GM12864 (cell line): ENCODE results near the gene RNF175.
"Not testable (repeated sequence)": the region's sequence is repeated elsewhere in the genome, so short reads cannot be mapped to it uniquely, and the experiment has no call there.

Experiments used
- DNase-seq: peaks from one replicate; pipeline ENCODE4 v3.0.0-alpha.2; 2011; ENCODE audit warnings: low read depth
- H3K4me3 ChIP-seq: 2 replicates; pipeline ENCODE4 v1.5.1; 2011; ENCODE audit warnings: mild to moderate bottlenecking, low read depth, low read length, control low read depth
- TF ChIP-seq, protein P1 (sequence below): IDR thresholded peaks from 2 replicates; pipeline ENCODE4 v1.5.1; 2011; ENCODE audit warnings: low read depth, mild to moderate bottlenecking, moderate library complexity, low read length, control low read depth, inconsistent platforms; ENCODE audit errors: missing control alignments

RNF175 gene

DNA sequence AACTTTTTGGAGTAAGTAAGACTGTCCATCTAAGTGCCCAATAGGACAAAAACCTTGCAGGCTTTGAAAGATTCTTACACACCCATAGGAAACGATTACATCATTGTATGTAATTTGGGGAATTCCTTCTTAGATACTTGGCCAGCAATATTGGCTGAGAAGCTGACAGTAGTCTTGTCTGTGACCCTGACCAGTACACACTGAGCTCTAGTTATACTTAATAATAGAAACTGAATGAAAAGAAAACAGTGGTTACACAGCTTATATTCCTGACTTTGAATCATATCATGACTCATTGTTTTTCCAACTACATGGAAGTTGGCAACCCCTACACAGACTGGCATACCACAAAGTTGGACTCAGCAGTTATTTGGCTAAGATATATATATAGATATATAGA lies 82.8 kb downstream of the RNF175 start:
- no peak overlapping the region for H3K4me3 ChIP-seq
- TF ChIP-seq, protein P1, sequence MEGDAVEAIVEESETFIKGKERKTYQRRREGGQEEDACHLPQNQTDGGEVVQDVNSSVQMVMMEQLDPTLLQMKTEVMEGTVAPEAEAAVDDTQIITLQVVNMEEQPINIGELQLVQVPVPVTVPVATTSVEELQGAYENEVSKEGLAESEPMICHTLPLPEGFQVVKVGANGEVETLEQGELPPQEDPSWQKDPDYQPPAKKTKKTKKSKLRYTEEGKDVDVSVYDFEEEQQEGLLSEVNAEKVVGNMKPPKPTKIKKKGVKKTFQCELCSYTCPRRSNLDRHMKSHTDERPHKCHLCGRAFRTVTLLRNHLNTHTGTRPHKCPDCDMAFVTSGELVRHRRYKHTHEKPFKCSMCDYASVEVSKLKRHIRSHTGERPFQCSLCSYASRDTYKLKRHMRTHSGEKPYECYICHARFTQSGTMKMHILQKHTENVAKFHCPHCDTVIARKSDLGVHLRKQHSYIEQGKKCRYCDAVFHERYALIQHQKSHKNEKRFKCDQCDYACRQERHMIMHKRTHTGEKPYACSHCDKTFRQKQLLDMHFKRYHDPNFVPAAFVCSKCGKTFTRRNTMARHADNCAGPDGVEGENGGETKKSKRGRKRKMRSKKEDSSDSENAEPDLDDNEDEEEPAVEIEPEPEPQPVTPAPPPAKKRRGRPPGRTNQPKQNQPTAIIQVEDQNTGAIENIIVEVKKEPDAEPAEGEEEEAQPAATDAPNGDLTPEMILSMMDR = no peak
- DNase-seq = no peak

DNA sequence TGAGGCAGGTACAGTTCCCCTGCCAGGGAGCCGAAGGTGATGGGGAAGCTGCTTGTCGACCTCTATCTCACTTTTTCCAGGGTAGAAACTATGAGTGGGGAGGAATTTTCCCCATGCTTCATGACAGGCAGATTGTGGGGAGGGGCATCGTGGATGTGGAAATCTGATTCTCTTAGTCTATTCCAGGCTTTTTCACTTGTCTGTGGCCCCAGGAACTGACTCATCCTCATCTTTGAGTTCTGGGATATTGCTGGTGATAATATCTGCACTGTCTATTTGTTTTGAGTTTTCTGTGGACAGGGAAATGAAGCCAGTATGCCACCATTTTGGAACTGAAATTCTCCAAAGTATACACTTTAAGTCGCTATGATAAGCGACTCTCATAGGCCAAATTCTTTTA lies 83.3 kb downstream of the RNF175 start:
- H3K4me3 ChIP-seq = no peak overlapping the region
- DNase-seq = no peak
- TF ChIP-seq, protein P1 = no peak

DNA sequence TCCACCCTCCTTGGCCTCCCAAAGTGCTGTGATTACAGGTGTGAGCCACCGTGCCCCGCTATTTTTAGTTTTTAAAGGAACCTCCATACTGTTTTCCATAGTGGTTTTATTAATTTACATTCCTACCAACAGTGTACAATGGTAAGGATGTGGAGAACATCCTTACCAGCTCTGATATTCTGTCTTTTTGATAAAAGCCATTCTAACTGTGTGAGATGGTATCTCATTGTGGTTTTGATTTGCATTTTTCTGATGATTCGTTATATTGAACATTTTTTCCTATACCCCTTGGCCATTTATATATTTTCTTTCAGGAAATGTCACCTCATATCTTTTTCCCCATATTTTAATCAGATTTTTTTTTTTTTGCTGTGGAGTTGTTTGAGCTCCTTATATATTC lies 90.0 kb downstream of the RNF175 start:
- H3K4me3 ChIP-seq = no peak overlapping the region
- DNase-seq = no peak
- TF ChIP-seq, protein P1 = no peak

DNA sequence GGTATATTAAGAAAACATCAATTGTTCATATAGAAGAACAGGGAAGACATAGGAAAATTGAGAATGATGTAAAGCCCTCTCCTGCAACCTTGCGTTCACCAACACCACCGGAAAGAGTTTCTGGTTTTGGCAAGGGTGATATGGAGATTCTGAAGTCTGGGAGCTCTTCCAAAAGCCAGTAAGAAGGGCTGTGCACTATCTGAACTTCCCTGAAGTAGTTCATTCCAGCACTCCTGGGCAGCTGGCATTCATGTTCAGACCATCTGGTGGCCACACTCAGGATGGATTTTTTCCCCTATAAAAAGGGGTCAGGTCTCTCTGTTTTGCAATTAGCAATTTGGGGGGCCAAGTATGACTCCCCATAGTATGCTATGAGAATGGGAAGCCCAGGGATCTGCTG lies 91.2 kb downstream of the RNF175 start:
- no peak for DNase-seq
- H3K4me3 ChIP-seq = no peak overlapping the region
- TF ChIP-seq, protein P1 = no peak

DNA sequence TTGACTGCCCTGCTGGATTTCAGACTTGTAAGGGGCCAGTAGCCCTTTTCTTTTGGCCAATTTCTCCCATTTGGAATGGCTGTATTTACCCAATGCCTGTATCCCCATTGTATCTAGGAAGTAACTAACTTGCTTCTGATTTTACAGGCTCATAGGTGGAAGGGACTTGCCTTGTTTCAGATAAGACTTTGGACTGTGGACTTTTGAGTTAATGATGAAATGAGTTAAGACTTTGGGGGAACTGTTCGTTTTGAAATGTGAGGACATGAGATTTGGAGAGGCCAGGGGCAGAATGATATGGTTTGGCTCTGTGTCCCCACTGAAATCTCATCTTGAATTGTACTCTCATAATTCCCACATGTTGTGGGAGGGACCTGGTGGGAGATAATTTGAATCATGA lies 93.3 kb downstream of the RNF175 start:
- DNase-seq, H3K4me3 ChIP-seq: not testable (repeated sequence)

DNA sequence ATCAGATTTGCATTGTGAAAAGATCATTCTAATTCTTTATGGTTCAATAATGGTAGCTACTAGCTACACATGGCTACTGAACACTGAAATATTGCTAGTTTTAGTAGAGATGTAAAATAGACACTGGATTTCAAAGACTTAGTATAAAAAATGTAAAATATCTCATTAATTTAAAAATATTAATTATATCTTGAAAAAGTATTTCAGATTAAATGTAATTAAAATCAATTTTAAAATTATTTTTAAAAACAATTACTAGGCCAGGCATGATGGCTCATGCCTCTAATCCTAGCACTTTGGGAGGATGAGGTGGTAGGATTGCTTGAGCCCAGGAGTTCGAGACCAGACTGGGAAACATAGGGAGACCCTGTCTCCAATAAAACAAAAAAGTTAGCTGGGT lies 96.2 kb downstream of the RNF175 start:
- no peak for DNase-seq
- TF ChIP-seq, protein P1 = no peak
- H3K4me3 ChIP-seq = no peak overlapping the region

DNA sequence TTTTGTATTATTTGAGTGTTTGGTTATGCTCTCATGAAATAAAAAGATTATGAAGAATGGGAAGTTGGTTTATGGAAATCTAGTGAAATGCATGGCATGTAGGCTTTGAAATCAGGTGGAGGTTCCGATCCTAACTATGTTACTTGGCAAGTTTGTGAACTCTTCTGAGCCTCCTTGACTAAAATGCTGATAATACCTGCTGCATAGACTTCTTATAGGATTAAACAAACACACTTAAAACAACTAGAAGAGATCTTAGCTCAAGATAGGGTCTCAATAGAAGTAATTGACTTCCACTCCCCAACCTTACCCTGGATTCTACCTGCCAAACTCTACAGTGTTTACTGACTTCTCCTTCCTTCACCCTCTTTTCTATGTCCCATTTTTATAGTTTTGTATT lies 97.9 kb downstream of the RNF175 start:
- TF ChIP-seq, protein P1 = no peak
- no peak overlapping the region for H3K4me3 ChIP-seq
- DNase-seq = no peak
